H1 (cell line): ENCODE results near the gene RELN. TPM values are rescaled to one million over a fixed set of nuclear protein-coding genes. Genes with fewer than 3 reads are reported as not detected.

ENCODE experiments used
- ASH2L ChIP-seq: fragments of 200-600, 300-600 bp; sonication (generic); IDR thresholded peaks from one replicate; pipeline ENCODE4 v1.7.1; 2017; ENCODE audit warnings: low read length
- CBX5 ChIP-seq: fragments of 300-800, 300-1000 bp; sonication (generic); IDR thresholded peaks from 2 replicates; pipeline ENCODE4 v1.7.1; 2016; ENCODE audit warnings: antibody characterized with exemption, low read length, low read depth
- SP4 ChIP-seq: IDR thresholded peaks from 2 replicates; pipeline ENCODE4 v1.6.1; 2012; ENCODE audit warnings: low read length, inconsistent platforms
- TEAD4 ChIP-seq: IDR thresholded peaks from 2 replicates; pipeline ENCODE4 v1.6.1; 2012; ENCODE audit warnings: low read depth, low read length, inconsistent platforms, mixed read lengths
- polyA plus RNA-seq, 7 experiments: library from polyadenylated mRNA; depleted of rRNA in 3 of 7; stranded (reverse) in 5 of 7; unstranded in 2 of 7; fragments of >200 nt in 5 of 7; fragments of 200-250 nt in 2 of 7; gene quantifications; 1 replicate in 5 of 7; 2 replicates in 1 of 7; 4 replicates in 1 of 7; pipeline versions ENCODE4 v1.2.1 to v1.2.3, GENCODE V29; 2011 to 2013; ENCODE audit warnings: missing spikeins in 2 of 7, mixed read lengths in 2 of 7
- total RNA-seq: library from RNA; stranded (reverse); fragmentation: NEBNext Ultra II Directional; extraction: Animal tissue kit (Norgen Biotek cat#: 25700); gene quantifications from 2 replicates; pipeline ENCODE4 v1.2.1, GENCODE V29; 2021

RELN gene
- total and polyA plus RNA-seq, 2 of the 8 experiments (the other 6 are each of a cell fraction or from before 2014, with no cell fraction given), result 0.03 to 0.07 TPM

DNA sequence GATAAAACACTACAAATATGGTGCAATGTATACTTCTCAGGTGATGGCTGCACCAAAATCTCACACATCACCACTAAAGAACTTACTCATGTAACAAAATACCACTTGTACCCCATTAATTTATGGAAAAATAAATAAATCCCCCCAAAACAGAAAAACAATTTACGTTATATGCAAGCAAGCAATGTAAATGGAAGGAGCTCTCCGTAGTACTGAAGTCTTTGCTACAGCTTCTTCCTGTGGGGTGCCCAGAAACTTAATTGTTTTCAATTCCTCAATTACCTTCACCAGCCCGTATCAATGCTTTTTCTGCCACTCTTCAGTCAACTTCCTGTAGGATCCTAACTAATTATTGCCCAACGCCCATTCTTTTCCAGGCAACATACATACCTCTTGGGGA lies 138.1 kb downstream of the RELN start (continued):
- TF ChIP-seq SP4 (no peak), ASH2L (no peak), CBX5 (no peak), TEAD4 (no peak)
